Progenitor cell of endocrine pancreas (in vitro differentiated cells): ENCODE results near the gene CIB1. TPM values are rescaled to one million over a fixed set of nuclear protein-coding genes. Genes with fewer than 3 reads are reported as not detected.

Experiments
- DNase-seq: peaks from one replicate; pipeline ENCODE4 v3.0.0; 2021; ENCODE audit warnings: low spot score; ENCODE audit not compliant: unreplicated experiment
- H3K27ac Mint-ChIP-seq: 2 replicates; pipeline ENCODE4 v1.8.0; 2021; ENCODE audit warnings: mild to moderate bottlenecking, moderate library complexity, mixed read lengths
- H3K27me3 Mint-ChIP-seq: 2 replicates; pipeline ENCODE4 v1.8.0; 2021; ENCODE audit warnings: mixed read lengths
- H3K36me3 Mint-ChIP-seq: 2 replicates; pipeline ENCODE4 v1.8.0; 2022; ENCODE audit warnings: mixed read lengths; ENCODE audit not compliant: insufficient read depth
- H3K4me1 Mint-ChIP-seq: 2 replicates; pipeline ENCODE4 v1.8.0; 2021; ENCODE audit warnings: low read depth, mixed read lengths
- H3K4me3 Mint-ChIP-seq: 2 replicates; pipeline ENCODE4 v1.8.0; 2021; ENCODE audit warnings: low read depth, mild to moderate bottlenecking, moderate library complexity, mixed read lengths
- H3K9me3 Mint-ChIP-seq: 2 replicates; pipeline ENCODE4 v1.8.0; 2021; ENCODE audit warnings: low read depth, mixed read lengths
- total RNA-seq: library from RNA; stranded (reverse); gene quantifications from 2 replicates; pipeline ENCODE4 v1.2.1, GENCODE V29; 2021
- TF ChIP-seq, protein P1 (sequence below): fragments of 200-600 bp; sonication (generic); IDR thresholded peaks from one replicate; pipeline ENCODE4 v1.5.0; 2021; ENCODE audit warnings: antibody characterized with exemption, mild to moderate bottlenecking; ENCODE audit not compliant: unreplicated experiment

CIB1 gene
- total RNA-seq, 1 donor from 2014 or later = 28.3 TPM

GRCh38 chr15:90230610-90231009 is 3.1 kb downstream of the CIB1 start:
- Mint-ChIP-seq H3K4me3 (no peak overlapping the region), H3K27me3 (no peaks in the 10 kb centered on the region), H3K4me1 (peaks cover 12% of the 10 kb centered on the region), H3K27ac (no peak overlapping the region), H3K9me3 (no peaks in the 10 kb centered on the region), H3K36me3 (peaks cover 9% of the 10 kb centered on the region)
- TF ChIP-seq, protein P1, sequence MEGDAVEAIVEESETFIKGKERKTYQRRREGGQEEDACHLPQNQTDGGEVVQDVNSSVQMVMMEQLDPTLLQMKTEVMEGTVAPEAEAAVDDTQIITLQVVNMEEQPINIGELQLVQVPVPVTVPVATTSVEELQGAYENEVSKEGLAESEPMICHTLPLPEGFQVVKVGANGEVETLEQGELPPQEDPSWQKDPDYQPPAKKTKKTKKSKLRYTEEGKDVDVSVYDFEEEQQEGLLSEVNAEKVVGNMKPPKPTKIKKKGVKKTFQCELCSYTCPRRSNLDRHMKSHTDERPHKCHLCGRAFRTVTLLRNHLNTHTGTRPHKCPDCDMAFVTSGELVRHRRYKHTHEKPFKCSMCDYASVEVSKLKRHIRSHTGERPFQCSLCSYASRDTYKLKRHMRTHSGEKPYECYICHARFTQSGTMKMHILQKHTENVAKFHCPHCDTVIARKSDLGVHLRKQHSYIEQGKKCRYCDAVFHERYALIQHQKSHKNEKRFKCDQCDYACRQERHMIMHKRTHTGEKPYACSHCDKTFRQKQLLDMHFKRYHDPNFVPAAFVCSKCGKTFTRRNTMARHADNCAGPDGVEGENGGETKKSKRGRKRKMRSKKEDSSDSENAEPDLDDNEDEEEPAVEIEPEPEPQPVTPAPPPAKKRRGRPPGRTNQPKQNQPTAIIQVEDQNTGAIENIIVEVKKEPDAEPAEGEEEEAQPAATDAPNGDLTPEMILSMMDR = no peak
- no peak for DNase-seq

DNA sequence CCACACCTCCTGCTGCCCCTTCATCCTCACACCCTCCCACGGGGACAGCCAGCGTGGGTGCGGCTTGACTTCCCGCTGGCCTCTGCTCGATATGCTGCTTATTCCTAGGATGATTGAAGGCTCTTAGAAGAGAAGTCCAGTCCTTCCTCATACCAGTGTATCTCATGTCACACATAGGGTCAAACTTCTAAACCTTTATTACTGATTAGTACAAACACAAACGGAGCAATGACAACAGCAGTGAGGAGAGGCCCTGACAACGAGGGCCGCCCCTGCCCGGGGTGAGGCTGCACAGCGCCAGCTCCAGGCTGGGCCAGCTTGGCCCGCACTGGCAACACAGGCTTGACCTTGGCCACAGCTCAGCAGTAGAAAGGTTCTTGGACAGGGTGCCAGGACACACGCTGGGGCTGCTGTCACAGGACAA is 3.7 kb downstream of the CIB1 start:
- DNase-seq = no peak
- H3K27ac Mint-ChIP-seq = no peak overlapping the region
- TF ChIP-seq, protein P1 = no peak
- peaks cover 9% of the 10 kb centered on the region for H3K36me3 Mint-ChIP-seq
- H3K4me1 Mint-ChIP-seq = peaks cover 12% of the 10 kb centered on the region
- H3K27me3 Mint-ChIP-seq = no peaks in the 10 kb centered on the region
- H3K9me3 Mint-ChIP-seq = no peaks in the 10 kb centered on the region
- no peak overlapping the region for H3K4me3 Mint-ChIP-seq

DNA sequence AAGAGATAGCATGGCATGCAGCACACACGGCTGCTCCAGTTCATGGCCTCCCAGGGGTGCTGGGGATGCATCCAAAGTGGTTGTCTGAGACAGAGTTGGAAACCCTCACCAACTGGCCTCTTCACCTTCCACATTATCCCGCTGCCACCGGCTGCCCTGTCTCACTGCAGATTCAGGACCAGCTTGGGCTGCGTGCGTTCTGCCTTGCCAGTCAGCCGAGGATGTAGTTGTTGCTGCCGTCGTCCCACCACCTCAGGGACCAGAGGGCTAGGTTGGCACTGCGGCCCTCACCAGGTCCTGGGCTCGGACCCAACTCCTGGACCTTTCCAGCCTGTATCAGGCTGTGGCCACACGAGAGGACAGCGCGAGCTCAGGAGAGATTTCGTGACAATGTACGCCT is 4.8 kb downstream of the CIB1 start:
- no peaks in the 10 kb centered on the region for H3K27me3 Mint-ChIP-seq
- peaks cover 12% of the 10 kb centered on the region for H3K36me3 Mint-ChIP-seq
- H3K27ac Mint-ChIP-seq = no peak overlapping the region
- DNase-seq = no peak
- H3K9me3 Mint-ChIP-seq = no peaks in the 10 kb centered on the region
- peaks cover 6% of the 10 kb centered on the region for H3K4me1 Mint-ChIP-seq
- H3K4me3 Mint-ChIP-seq = no peak overlapping the region
- TF ChIP-seq, protein P1 = no peak

GRCh38 chr15:90227816-90228772 is 5.6 kb downstream of the CIB1 start:
- TF ChIP-seq, protein P1 = no peak
- H3K27me3 Mint-ChIP-seq = no peaks in the 10 kb centered on the region
- peaks cover 13% of the 10 kb centered on the region for H3K36me3 Mint-ChIP-seq
- peaks cover 6% of the 10 kb centered on the region for H3K4me1 Mint-ChIP-seq
- H3K27ac Mint-ChIP-seq = no peak overlapping the region
- no peaks in the 10 kb centered on the region for H3K9me3 Mint-ChIP-seq
- DNase-seq = no peak
- no peak overlapping the region for H3K4me3 Mint-ChIP-seq

GRCh38 chr15:90227336-90227735 is 6.4 kb downstream of the CIB1 start:
- Mint-ChIP-seq H3K4me1 (peaks cover 3% of the 10 kb centered on the region), H3K36me3 (peaks cover 13% of the 10 kb centered on the region), H3K4me3 (no peak overlapping the region), H3K27ac (no peak overlapping the region), H3K9me3 (no peaks in the 10 kb centered on the region), H3K27me3 (no peaks in the 10 kb centered on the region)
- DNase-seq = no peak
- TF ChIP-seq, protein P1 = no peak
